ENCODE results near the gene PLEKHG3.

The PLEKHG3 gene

DNA sequence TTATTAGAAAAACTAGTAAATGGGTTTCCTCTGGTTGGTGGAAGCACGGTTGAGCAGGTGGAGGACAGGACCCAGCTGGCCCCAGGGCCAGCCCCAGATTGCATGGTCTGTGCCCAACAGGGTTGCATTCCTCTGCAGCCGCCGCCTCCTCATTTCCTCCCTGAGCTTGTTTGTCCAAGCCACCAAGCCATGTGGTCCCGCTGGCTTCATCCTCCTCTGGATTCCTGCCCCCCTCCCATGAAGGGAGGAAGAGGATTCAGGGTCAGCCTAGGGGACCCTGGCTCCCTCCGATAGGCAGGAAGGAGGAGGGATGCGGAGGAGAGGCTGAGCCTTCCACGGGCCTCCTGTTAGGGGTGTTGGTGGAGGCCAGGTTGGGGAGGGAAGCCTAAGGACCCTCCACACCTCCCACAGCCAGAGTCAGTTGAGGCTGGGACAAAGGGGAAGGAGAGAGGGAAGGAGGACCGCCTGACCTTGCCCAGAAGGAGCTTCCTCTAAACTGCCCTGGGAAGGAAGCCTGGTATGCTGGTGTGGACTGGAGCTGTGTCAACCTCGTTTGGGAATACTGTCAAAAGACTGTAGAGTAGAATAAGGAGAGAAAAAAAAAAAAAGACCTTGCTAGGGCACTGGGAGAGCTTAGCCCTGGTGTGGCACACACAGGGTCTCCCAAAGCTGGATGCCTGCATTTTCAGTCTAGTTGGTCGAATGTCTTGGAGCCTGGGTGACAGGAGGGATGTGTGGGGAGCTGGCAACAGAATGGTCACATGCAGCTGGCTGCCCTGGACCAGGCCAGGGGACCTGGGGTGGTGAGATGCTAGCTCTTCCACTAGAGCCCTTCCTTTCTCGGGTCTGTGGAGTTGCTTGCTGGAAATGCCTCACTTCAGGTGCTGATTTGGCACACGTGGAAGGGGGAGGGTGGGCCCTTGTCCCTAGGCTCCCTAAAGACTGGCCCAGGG is 42.4 kb downstream of the PLEKHG3 start:
- TF ChIP-seq SP1 (IDR thresholded peaks at IDR 0.05) (no peak), L3MBTL2 (conservative IDR thresholded peaks at IDR 0.05) (no peak), ELF4 (IDR thresholded peaks at IDR 0.05) (no peak), CTBP1 (IDR thresholded peaks at IDR 0.05; ENCODE audit: borderline replicate concordance) (no peak), ARNT (IDR thresholded peaks at IDR 0.05) (no peak), SUZ12 (IDR thresholded peaks at IDR 0.05) (no peak), ZNF384 (IDR thresholded peaks at IDR 0.05) (no peak)
- TF ChIP-seq, protein P1, sequence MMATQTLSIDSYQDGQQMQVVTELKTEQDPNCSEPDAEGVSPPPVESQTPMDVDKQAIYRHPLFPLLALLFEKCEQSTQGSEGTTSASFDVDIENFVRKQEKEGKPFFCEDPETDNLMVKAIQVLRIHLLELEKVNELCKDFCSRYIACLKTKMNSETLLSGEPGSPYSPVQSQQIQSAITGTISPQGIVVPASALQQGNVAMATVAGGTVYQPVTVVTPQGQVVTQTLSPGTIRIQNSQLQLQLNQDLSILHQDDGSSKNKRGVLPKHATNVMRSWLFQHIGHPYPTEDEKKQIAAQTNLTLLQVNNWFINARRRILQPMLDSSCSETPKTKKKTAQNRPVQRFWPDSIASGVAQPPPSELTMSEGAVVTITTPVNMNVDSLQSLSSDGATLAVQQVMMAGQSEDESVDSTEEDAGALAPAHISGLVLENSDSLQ (IDR thresholded peaks at IDR 0.05) = no peak
- POLR2A ChIA-PET = no interaction called here
- DNase-seq (ENCODE audit: extremely low spot score) = no peak

DNA sequence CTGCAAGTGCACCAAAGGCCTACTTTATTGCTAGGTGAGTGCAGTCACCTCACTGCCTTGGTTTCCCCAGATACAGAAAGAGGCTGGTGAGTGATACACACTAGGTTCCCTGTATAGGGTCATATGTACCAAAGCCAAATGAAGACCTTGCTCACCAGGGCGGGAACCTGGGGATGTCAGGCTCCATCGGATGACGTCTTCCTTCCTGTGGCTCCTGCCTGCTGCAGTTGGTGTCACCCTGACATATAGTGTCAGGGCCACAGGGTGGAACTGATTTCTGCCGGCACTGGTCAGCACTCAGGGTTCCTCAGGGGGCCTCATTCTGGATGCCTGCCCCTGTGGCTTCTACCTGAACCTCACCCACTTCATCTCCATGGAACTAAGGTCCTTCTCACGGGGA is 43.1 kb downstream of the PLEKHG3 start:
- ChIA-PET POLR2A (no interaction called here), CTCF (interaction anchor here (1.7 kb wide), 1 partner anchor 17 kb away, joined by 4 read pairs; no protein-coding TSS in a partner anchor)
- no peak for DNase-seq (ENCODE audit: extremely low spot score)
- TF ChIP-seq, protein P1 (IDR thresholded peaks at IDR 0.05) = no peak
- no peak for TF ChIP-seq ARNT (IDR thresholded peaks at IDR 0.05)
- no peak for TF ChIP-seq FOXA1 (IDR thresholded peaks at IDR 0.05)
- TF ChIP-seq ZNF384 (IDR thresholded peaks at IDR 0.05) = no peak
- TF ChIP-seq SP1 (IDR thresholded peaks at IDR 0.05) = no peak
- no peak for TF ChIP-seq L3MBTL2 (conservative IDR thresholded peaks at IDR 0.05)
- no peak for TF ChIP-seq LEF1 (IDR thresholded peaks at IDR 0.05; ENCODE audit: borderline replicate concordance)
- TF ChIP-seq FOXK2 (IDR thresholded peaks at IDR 0.05) = no peak
- no peak for TF ChIP-seq SUZ12 (IDR thresholded peaks at IDR 0.05)
- no peak for TF ChIP-seq ELF4 (IDR thresholded peaks at IDR 0.05)
- TF ChIP-seq HDGF (IDR thresholded peaks at IDR 0.05; ENCODE audit: borderline replicate concordance) = no peak
- TF ChIP-seq TARDBP (IDR thresholded peaks at IDR 0.05) = no peak
- TF ChIP-seq CTBP1 (IDR thresholded peaks at IDR 0.05; ENCODE audit: borderline replicate concordance) = no peak

More for the DNA sequence above, 42.4 kb downstream of the PLEKHG3 start:
- CTCF ChIA-PET = interaction anchor here (1.0 to 1.2 kb wide), 3 partner anchors 12 to 18 kb away, joined by 3 to 6 read pairs (median 3); no protein-coding TSS in a partner anchor

DNA sequence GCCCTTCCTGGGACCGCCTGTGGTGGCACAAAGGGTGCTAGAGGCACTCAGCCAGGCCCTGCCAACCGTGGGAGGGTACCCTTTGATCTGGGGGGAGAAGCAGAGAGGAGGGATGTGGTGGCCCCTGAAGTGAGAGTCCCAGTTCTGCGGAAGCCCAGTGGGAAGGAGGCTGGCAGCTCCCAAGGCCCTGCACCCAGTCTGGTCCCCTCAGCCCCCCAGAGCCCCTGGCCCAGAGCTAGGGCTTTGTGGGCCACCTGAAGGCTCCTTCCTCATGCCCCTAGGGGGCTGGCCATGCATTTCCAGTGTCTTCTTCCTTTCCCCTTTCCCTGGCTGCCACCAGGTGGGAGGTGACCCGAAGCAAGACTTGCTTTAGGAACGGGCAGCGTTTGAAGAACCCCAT is 44.3 kb downstream of the PLEKHG3 start:
- POLR2A ChIA-PET = no interaction called here
- TF ChIP-seq FOXA1 (IDR thresholded peaks at IDR 0.05) (no peak), SP1 (IDR thresholded peaks at IDR 0.05) (no peak), TARDBP (IDR thresholded peaks at IDR 0.05) (no peak)
- TF ChIP-seq, protein P1 (IDR thresholded peaks at IDR 0.05) = no peak
- CTCF ChIA-PET = interaction anchor here (1.7 kb wide), 1 partner anchor 16 kb away, joined by 4 read pairs; no protein-coding TSS in a partner anchor
- no peak for DNase-seq (ENCODE audit: extremely low spot score)

DNA sequence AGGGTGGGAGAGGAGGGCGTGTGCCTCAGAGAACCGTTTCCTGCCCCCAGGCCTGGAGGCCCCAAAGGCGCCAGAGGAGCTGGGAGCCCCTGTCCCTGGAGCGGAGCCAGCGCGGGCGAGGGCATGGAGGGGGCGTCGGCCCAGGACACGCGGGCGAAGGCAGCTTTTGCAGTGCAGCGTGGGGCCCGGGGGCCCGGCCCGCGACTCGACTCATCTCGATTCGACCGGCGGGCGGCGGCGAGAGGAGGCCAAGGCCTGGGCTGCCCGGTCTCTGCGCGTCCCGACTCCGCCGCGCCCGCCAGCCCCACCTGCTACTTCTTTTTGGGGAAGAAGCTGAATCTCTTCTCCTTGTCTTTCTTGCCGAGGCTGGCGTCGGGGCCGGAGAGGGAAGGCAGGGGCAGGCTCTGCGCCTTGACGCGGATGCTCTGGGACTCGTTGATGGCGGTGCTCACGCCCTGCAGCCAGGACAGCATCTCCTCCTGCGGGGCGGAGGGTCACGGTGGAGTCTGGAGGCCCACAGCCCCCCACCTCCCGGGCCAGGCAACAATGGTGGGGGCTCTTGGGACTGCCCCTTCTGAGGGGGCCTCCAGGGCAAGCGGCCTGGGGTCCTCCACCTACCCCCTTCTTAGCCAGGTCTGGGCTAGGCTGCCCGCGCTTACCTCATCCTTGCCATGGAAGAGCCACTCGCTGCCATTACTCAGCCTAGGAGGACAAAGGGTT is 44.9 kb downstream of the PLEKHG3 start:
- CTCF ChIA-PET = interaction anchor here (1.1 to 1.7 kb wide), 3 partner anchors 12 to 16 kb away, joined by 3 to 7 read pairs (median 4); no protein-coding TSS in a partner anchor
- DNase-seq (ENCODE audit: extremely low spot score) = no peak
- TF ChIP-seq FOXA1 (IDR thresholded peaks at IDR 0.05) (no peak), FOXK2 (IDR thresholded peaks at IDR 0.05) (no peak), BHLHE40 (IDR thresholded peaks at IDR 0.05; ENCODE audit: borderline replicate concordance) (no peak), NFRKB (IDR thresholded peaks at IDR 0.05) (no peak), ELF4 (IDR thresholded peaks at IDR 0.05) (no peak), FOXM1 (IDR thresholded peaks at IDR 0.05; ENCODE audit: borderline replicate concordance) (no peak), TARDBP (IDR thresholded peaks at IDR 0.05) (no peak), L3MBTL2 (conservative IDR thresholded peaks at IDR 0.05) (no peak), SUZ12 (IDR thresholded peaks at IDR 0.05) (no peak), HDGF (IDR thresholded peaks at IDR 0.05; ENCODE audit: borderline replicate concordance) (no peak), CTBP1 (IDR thresholded peaks at IDR 0.05; ENCODE audit: borderline replicate concordance) (no peak), LEF1 (IDR thresholded peaks at IDR 0.05; ENCODE audit: borderline replicate concordance) (no peak), SP1 (IDR thresholded peaks at IDR 0.05) (no peak), ARNT (IDR thresholded peaks at IDR 0.05) (no peak), ZNF384 (IDR thresholded peaks at IDR 0.05) (no peak)
- TF ChIP-seq, protein P1 (IDR thresholded peaks at IDR 0.05) = no peak
- POLR2A ChIA-PET = no interaction called here

DNA sequence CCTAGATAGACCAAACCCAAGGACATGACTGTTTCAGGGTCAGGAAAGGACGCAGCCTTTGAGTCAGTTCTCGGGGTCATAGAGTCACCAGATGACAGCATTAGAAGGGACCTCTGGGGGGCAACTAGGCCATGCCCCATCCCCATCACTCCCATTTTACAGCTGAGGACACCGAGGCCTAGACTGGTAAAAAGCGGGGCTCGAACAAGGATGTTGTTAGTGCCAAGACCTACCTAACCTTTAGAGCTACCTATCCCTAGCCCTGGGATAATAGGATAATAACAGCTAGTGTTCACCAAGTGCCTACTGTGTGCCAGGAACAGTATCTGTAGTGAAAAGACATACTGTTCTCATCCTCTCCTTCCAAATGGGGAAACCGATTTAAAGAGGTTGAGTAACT is 48.7 kb downstream of the PLEKHG3 start:
- ChIA-PET CTCF (no interaction called here), POLR2A (no interaction called here)
- DNase-seq (ENCODE audit: extremely low spot score) = no peak
- TF ChIP-seq FOXK2 (IDR thresholded peaks at IDR 0.05) = no peak
- TF ChIP-seq, protein P1 (IDR thresholded peaks at IDR 0.05) = no peak
- TF ChIP-seq HDGF (IDR thresholded peaks at IDR 0.05; ENCODE audit: borderline replicate concordance) = no peak
- TF ChIP-seq ZNF384 (IDR thresholded peaks at IDR 0.05) = no peak
- no peak for TF ChIP-seq ARNT (IDR thresholded peaks at IDR 0.05)
- no peak for TF ChIP-seq FOXM1 (IDR thresholded peaks at IDR 0.05; ENCODE audit: borderline replicate concordance)
- TF ChIP-seq LEF1 (IDR thresholded peaks at IDR 0.05; ENCODE audit: borderline replicate concordance) = no peak
- TF ChIP-seq L3MBTL2 (conservative IDR thresholded peaks at IDR 0.05) = no peak
- no peak for TF ChIP-seq ELF4 (IDR thresholded peaks at IDR 0.05)
- TF ChIP-seq TARDBP (IDR thresholded peaks at IDR 0.05) = no peak
- TF ChIP-seq CTBP1 (IDR thresholded peaks at IDR 0.05; ENCODE audit: borderline replicate concordance) = no peak
- TF ChIP-seq NFRKB (IDR thresholded peaks at IDR 0.05) = no peak
- TF ChIP-seq SP1 (IDR thresholded peaks at IDR 0.05) = no peak
- TF ChIP-seq BHLHE40 (IDR thresholded peaks at IDR 0.05; ENCODE audit: borderline replicate concordance) = no peak
- TF ChIP-seq SUZ12 (IDR thresholded peaks at IDR 0.05) = no peak
- no peak for TF ChIP-seq FOXA1 (IDR thresholded peaks at IDR 0.05)
